ENCODE results near the gene C2CD2L. TPM values are rescaled to one million over a fixed set of nuclear protein-coding genes. Genes with fewer than 3 reads are reported as not detected.

Gene C2CD2L
- total RNA-seq, 1 donor from 2014 or later = 6.1 TPM

DNA sequence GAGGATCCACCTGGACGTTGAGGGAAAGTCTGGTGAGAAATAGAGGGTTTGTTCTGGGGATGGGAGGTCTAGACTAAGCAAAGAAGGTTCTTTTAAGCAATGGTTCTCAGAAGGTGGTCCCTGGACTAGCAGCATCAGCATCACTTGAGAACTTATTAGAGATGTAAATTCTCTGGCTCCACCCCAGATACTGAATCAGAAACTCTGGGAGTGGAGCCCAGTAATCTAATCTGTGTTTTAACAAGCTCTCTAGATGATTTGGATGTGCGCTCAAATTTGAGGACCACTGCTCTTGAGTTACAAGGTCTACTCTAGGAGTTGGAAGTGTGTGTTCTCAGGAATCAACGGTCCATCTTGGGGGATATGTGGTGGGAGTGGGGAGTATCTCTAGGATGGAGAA lies 38.4 kb downstream of the C2CD2L start:
- no peak for DNase-seq (ENCODE audit: low read depth)
- no peak overlapping the region for H3K4me3 ChIP-seq (ENCODE audit: low read depth, low read length)
- TF ChIP-seq, protein P1, sequence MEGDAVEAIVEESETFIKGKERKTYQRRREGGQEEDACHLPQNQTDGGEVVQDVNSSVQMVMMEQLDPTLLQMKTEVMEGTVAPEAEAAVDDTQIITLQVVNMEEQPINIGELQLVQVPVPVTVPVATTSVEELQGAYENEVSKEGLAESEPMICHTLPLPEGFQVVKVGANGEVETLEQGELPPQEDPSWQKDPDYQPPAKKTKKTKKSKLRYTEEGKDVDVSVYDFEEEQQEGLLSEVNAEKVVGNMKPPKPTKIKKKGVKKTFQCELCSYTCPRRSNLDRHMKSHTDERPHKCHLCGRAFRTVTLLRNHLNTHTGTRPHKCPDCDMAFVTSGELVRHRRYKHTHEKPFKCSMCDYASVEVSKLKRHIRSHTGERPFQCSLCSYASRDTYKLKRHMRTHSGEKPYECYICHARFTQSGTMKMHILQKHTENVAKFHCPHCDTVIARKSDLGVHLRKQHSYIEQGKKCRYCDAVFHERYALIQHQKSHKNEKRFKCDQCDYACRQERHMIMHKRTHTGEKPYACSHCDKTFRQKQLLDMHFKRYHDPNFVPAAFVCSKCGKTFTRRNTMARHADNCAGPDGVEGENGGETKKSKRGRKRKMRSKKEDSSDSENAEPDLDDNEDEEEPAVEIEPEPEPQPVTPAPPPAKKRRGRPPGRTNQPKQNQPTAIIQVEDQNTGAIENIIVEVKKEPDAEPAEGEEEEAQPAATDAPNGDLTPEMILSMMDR (conservative IDR thresholded peaks at IDR 0.05; ENCODE audit: low read depth, low read length) = no peak

DNA sequence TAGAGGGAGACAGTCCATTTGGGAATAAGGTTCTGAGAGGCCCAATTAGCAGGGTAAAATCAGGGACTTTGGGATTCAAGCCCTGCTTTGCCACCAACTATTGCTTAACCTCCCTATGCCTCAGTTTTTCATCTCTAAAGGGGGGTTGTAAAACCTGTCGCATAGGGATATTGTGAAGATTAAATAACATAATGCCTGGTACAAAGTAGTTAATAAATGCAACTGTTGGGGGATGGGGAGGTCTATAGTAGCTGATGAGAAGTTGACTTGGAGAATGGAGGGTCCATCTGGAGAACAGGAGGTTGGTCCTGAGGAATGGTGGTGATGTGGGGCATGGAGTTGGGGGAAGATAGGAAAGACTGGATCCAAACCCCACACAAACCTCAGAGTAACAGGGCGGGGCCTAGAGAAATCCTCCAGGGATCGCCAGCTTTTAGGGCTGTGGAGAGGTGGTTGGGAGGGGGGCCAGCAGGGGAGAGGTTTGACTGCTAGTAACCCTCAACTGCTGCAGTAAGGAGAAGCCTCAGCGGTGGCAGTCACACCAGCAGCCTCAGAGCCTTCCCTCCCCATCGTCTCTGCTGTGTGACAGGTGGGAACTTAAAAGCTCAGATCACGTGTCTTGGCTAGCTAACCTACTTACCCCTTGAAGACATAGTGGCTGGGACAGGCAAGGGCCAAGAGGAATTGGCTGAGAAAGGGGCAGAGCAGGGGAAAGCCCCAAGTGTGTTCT lies 40.6 kb downstream of the C2CD2L start:
- TF ChIP-seq, protein P1 (conservative IDR thresholded peaks at IDR 0.05; ENCODE audit: low read depth, low read length) = no peak

DNA sequence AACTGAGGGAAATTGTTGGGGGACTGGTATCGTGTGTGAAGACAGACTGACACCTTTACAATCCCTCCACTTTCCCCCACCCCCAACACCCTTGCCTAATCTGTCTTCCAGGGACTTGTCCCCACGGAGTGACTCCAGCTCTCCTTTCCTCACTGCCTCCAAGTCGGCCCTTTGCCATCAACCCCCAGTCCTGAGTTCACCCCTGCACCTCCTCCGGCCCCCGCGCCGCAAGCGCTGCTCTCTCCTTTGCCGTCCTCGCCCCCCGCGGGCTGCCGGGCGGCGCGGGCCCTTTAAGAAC lies 41.5 kb downstream of the C2CD2L start:
- TF ChIP-seq, protein P1 (conservative IDR thresholded peaks at IDR 0.05; ENCODE audit: low read depth, low read length) = no peak
- H3K4me3 ChIP-seq (ENCODE audit: low read depth, low read length) = peak overlapping the region; percentile 57
- no peak for DNase-seq (ENCODE audit: low read depth)

More for the DNA sequence above, 40.6 kb downstream of the C2CD2L start:
- DNase-seq (ENCODE audit: low read depth) = no peak
- H3K4me3 ChIP-seq (ENCODE audit: low read depth, low read length) = no peak overlapping the region

DNA sequence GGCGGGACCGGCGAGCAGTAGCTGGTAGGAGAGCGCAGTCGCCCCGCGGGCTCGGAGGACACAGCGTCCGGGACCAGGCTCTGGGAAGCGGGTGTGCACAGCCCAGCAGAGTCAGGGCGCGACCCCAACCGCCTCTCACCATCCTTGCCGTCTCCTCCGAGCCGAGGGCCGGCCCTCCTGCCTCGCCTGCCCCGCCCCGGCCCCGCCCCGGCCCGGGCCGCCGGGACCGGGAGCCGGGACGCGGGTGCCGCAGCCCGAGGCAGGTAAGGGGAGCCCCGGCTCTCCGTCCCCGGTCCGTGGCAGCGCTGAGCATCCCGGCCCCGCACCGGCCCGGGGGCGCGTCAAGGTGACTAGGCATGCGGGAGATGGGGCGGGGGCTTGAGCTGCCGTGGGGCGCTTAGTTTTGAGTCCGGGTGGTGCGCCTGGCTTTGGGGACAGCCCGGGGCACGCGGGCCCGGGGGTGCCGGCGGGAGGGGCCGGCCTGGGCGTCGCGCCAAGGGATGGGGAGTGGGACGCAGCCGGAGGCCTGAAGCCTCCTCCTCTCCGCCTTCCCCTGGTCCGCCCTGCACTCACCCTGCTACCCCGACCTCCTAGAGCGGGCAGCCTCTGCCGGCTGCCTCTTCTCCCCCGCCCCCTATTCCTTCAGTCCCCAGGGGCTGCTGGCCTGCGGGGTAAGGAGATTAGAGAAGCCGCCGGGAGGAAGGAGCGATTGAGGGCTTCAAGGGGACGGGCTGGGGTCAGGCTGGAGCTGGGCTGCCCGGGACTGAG lies 42.1 kb downstream of the C2CD2L start, which contains the start of gene ABCG4:
ABCG4 (plus strand) TSS at position 35 of the 768 bp plus-strand sequence. CDS start 914 bp downstream, outside the sequence.
- no peak for DNase-seq (ENCODE audit: low read depth)
- peak within 1 kb of the TSS; percentile 57 for H3K4me3 ChIP-seq (ENCODE audit: low read depth, low read length)
- TF ChIP-seq, protein P1 (conservative IDR thresholded peaks at IDR 0.05; ENCODE audit: low read depth, low read length) = no peak

DNA sequence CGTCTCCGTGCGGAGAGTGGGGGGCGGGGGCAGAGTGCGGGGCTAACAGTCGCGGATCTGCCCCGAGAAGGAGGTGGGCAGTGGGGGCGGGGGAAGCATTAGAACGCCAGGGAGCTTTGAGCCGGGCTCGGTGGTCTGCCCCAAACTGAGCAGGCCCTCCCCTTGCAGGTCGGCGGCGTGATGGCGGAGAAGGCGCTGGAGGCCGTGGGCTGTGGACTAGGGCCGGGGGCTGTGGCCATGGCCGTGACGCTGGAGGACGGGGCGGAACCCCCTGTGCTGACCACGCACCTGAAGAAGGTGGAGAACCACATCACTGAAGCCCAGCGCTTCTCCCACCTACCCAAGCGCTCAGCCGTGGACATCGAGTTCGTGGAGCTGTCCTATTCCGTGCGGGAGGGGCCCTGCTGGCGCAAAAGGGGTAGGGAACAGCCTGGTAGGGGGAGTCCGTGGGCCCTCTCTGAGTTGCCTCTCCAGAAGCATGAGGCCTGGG lies 42.7 kb downstream of the C2CD2L start:
- DNase-seq (ENCODE audit: low read depth) = no peak
- TF ChIP-seq, protein P1 (conservative IDR thresholded peaks at IDR 0.05; ENCODE audit: low read depth, low read length) = no peak
- no peak overlapping the region for H3K4me3 ChIP-seq (ENCODE audit: low read depth, low read length)

DNA sequence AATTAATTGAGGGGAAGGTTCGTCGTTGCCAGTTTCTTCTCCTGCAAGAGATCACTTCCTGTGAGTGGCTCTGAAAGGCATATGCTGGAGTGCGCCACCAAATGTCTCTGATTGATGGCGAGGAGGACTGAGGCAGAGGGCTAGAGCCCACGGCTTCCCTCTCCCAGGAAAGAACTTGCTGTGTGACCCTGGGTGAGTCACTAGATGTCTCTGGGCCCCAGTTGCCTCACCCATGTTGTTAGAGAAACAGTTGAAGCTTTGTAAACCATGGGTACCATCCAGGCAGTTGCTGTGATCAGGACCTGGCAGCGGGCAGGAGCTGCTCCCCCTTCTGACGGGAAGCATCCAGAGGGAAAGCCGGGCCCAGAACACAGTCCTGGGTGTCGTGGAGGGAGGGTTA lies 44.9 kb downstream of the C2CD2L start:
- DNase-seq (ENCODE audit: low read depth) = no peak
- TF ChIP-seq, protein P1 (conservative IDR thresholded peaks at IDR 0.05; ENCODE audit: low read depth, low read length) = no peak

More for the DNA sequence above, 44.9 kb downstream of the C2CD2L start:
- H3K4me3 ChIP-seq (ENCODE audit: low read depth, low read length) = no peak overlapping the region
